HG02588 (cell line): ENCODE measurements around the gene NBPF1.
"Not testable (repeated sequence)": the region's sequence is repeated elsewhere in the genome, so short reads cannot be mapped to it uniquely, and the experiment has no call there.

Experiments
- ATAC-seq: cut with Tn5 transposase; IDR thresholded peaks from one replicate; pipeline ENCODE4 v1.9.1; 2021; ENCODE audit warnings: mild to moderate bottlenecking, moderate library complexity; ENCODE audit not compliant: unreplicated experiment

NBPF1 gene

GRCh38 chr1:16519255-16519951 is 94.0 kb downstream of the NBPF1 start:
- not testable (repeated sequence) for ATAC-seq

DNA sequence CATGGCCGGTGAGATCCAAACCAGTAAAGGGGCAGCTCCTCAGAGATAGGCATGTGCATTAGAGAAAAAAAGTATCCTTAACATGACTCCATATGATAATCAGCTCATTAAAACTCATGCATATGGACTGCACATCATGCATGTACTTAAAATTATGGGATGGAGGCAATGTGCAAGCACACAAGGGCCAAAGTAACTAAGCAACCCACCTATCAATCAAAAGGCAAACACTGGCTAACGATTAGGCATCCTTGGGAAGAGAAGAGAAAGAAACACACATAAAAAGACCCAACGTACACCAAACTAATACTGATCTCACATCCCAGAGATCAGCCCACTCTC is 94.5 kb downstream of the NBPF1 start:
- ATAC-seq, result not testable (repeated sequence)

GRCh38 chr1:16516694-16517410 is 96.5 kb downstream of the NBPF1 start:
- not testable (repeated sequence) for ATAC-seq

DNA sequence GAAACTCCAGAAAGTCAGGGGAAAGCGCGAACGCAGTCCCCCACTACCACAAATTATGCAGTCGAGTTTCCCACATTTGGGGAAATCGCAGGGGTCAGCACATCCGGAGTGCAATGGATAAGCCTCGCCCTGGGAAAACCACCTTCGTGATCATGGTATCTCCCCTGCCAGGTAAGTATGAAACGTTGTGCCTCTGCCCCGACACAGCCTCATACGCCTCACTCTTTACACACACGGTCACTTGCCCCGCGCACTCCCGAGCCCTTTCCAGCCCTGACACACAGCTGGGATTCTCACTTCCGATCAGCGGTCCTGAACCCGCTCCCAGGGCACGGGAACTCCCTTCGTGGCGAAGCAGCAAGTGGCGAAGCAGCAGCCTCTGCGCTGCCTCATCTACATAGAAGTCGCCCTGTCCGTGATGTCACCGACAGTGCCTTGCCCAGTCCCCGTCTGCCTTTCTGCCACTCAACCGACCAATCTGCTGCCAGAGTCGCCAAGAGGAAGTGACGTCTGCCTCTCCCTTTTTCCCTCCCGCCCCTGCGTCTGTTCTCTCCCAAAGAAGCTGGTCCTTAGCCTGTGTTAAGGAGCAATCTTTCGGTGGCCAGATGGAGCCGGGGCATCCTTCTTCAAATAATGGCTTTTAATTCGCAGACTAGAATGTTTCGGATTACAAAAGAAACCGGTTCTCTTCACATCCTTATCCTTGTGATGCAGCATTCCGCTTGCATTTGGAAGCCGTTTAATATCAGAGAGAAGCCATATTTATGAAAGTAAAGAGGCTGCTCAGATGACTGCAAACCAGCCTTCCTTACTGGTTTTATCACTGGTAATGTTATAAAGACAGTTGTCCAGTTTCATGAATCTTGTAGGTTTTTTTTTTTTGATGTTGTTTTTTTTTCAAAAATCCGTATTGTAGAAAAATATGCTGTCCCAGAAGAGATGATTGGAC is 99.0 kb downstream of the NBPF1 start, which contains the start of gene RNU1-1:
Gene RNU1-1 (minus strand): TSS at position 179 of the 949 bp plus-strand sequence.
- ATAC-seq, result not testable (repeated sequence)

- ATAC-seq, result peak; percentile 81
Measured at GRCh38 chr1:16513412-16514106, 99.8 kb downstream of the NBPF1 start.

GRCh38 chr1:16512624-16513411 is 100.5 kb downstream of the NBPF1 start:
- ATAC-seq, result not testable (repeated sequence)
